ENCODE results near the gene KCNQ1. TPM values are rescaled to one million over a fixed set of nuclear protein-coding genes. Genes with fewer than 3 reads are reported as not detected.

KCNQ1 gene
- total RNA-seq, 1 donor from 2014 or later, result 4.8 TPM

- Mint-ChIP-seq H3K9me3 (peaks cover 6% of the 10 kb centered on the region), H3K4me3 (no peak overlapping the region), H3K36me3 (no peaks in the 10 kb centered on the region), H3K4me1 (ENCODE audit: unreplicated experiment) (peaks cover 12% of the 10 kb centered on the region), H3K27ac (no peak overlapping the region), H3K27me3 (peaks cover 12% of the 10 kb centered on the region)
- no peak for TF ChIP-seq CTCF (conservative IDR thresholded peaks at IDR 0.05)
- DNase-seq (ENCODE audit: extremely low spot score, unreplicated experiment), result no peak
Measured at GRCh38 chr11:2550606-2550970, 105.8 kb downstream of the KCNQ1 start.

GRCh38 chr11:2551131-2551530 is 106.3 kb downstream of the KCNQ1 start:
- TF ChIP-seq CTCF (conservative IDR thresholded peaks at IDR 0.05), result no peak
- Mint-ChIP-seq H3K4me1 (ENCODE audit: unreplicated experiment) (peaks cover 12% of the 10 kb centered on the region), H3K36me3 (no peaks in the 10 kb centered on the region), H3K9me3 (peaks cover 6% of the 10 kb centered on the region), H3K27me3 (peaks cover 12% of the 10 kb centered on the region), H3K27ac (no peak overlapping the region), H3K4me3 (no peak overlapping the region)
- DNase-seq (ENCODE audit: extremely low spot score, unreplicated experiment), result no peak

- H3K4me1 Mint-ChIP-seq (ENCODE audit: unreplicated experiment), result peaks cover 12% of the 10 kb centered on the region
- no peaks in the 10 kb centered on the region for H3K36me3 Mint-ChIP-seq
- peaks cover 20% of the 10 kb centered on the region for H3K27me3 Mint-ChIP-seq
- no peak for DNase-seq (ENCODE audit: extremely low spot score, unreplicated experiment)
- TF ChIP-seq CTCF (conservative IDR thresholded peaks at IDR 0.05), result no peak
- no peak overlapping the region for H3K27ac Mint-ChIP-seq
- no peak overlapping the region for H3K4me3 Mint-ChIP-seq
- peaks cover 14% of the 10 kb centered on the region for H3K9me3 Mint-ChIP-seq
Measured at GRCh38 chr11:2552210-2552609, 107.4 kb downstream of the KCNQ1 start.

- DNase-seq (ENCODE audit: extremely low spot score, unreplicated experiment), result no peak
- Mint-ChIP-seq H3K27me3 (peaks cover 17% of the 10 kb centered on the region), H3K9me3 (peaks cover 16% of the 10 kb centered on the region), H3K4me1 (ENCODE audit: unreplicated experiment) (peaks cover 12% of the 10 kb centered on the region), H3K36me3 (no peaks in the 10 kb centered on the region), H3K4me3 (no peak overlapping the region), H3K27ac (no peak overlapping the region)
- no peak for TF ChIP-seq CTCF (conservative IDR thresholded peaks at IDR 0.05)
Measured at GRCh38 chr11:2553198-2553597, 108.4 kb downstream of the KCNQ1 start.

GRCh38 chr11:2553886-2554285 is 109.1 kb downstream of the KCNQ1 start:
- Mint-ChIP-seq H3K27ac (no peak overlapping the region), H3K4me3 (no peak overlapping the region), H3K36me3 (no peaks in the 10 kb centered on the region), H3K27me3 (peaks cover 17% of the 10 kb centered on the region), H3K9me3 (peaks cover 16% of the 10 kb centered on the region), H3K4me1 (ENCODE audit: unreplicated experiment) (peaks cover 12% of the 10 kb centered on the region)
- DNase-seq (ENCODE audit: extremely low spot score, unreplicated experiment), result no peak
- no peak for TF ChIP-seq CTCF (conservative IDR thresholded peaks at IDR 0.05)

All from type B pancreatic cell (in vitro differentiated cells).